GM10266 (cell line): ENCODE data around the gene PGR.

Source experiments
- DNase-seq: peaks from one replicate; pipeline ENCODE4 v3.0.0; 2012; ENCODE audit errors: extremely low spot score
- TF ChIP-seq, protein P1 (sequence below): IDR thresholded peaks from 2 replicates; pipeline ENCODE4 v1.5.1; 2012; ENCODE audit warnings: mild to moderate bottlenecking, low read depth; ENCODE audit not compliant: control insufficient read depth, insufficient read depth; ENCODE audit errors: missing control alignments

Gene PGR

DNA sequence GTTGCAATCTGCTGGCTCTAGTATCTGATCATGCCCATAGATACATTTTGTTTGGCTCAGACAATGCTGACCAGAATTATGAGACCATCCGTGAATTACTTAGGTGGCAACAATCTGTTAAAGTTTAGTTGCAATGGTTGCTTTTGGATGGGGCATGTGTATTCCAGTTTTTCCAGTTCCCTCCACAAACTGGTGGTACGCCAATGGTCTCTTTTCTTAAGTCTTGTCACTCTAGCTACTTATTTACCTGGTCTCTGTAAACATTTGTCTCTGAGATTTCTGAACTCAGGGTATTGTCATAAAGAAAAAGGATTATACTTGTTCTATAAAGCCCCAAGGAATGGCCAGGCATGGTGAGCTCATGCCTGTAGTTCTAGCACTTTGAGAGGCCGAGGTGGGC, 65.9 kb downstream of the PGR start:
- DNase-seq: no peak

DNA sequence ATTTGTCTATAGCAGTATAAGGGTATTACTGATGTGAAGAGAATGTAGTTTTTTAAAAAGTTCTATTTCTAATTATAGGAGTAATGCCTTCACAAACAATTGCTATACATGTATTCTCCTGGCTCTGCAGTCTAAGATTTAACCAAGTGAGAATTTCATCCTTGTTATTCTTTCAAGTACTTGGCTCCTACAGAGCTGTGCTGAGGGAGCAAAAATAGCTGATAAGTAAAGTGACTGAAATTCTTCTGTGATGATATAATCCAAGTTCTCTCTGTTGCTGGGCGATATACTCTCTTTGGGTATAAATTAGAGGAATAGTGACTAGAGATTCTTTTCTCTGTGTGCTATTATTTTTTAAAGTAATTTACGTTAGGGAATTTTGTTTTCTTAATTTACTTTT, 68.0 kb downstream of the PGR start:
- TF ChIP-seq, protein P1, sequence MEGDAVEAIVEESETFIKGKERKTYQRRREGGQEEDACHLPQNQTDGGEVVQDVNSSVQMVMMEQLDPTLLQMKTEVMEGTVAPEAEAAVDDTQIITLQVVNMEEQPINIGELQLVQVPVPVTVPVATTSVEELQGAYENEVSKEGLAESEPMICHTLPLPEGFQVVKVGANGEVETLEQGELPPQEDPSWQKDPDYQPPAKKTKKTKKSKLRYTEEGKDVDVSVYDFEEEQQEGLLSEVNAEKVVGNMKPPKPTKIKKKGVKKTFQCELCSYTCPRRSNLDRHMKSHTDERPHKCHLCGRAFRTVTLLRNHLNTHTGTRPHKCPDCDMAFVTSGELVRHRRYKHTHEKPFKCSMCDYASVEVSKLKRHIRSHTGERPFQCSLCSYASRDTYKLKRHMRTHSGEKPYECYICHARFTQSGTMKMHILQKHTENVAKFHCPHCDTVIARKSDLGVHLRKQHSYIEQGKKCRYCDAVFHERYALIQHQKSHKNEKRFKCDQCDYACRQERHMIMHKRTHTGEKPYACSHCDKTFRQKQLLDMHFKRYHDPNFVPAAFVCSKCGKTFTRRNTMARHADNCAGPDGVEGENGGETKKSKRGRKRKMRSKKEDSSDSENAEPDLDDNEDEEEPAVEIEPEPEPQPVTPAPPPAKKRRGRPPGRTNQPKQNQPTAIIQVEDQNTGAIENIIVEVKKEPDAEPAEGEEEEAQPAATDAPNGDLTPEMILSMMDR: no peak
- DNase-seq: no peak

More for the DNA sequence above, 65.9 kb downstream of the PGR start:
- TF ChIP-seq, protein P1: no peak

DNA sequence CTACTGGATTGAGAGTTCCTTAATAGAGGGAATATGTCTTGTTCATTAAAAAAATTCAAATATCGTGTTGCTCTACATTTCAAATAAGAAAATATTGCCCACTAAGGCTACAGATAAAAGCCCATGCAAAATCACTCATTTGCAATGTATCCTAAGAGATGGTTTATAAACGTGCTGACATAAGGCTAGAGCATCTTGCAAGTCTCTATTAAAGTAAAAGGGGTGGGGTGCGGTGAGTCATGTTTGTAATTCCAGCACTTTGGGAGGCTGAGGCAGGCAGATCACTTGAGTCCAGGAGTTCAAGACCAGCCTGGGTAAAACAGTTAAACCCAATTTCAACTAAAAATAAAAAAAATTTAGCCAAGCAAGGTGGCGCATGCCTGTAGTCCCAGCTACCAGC, 70.3 kb downstream of the PGR start:
- no peak for DNase-seq
- TF ChIP-seq, protein P1: no peak

DNA sequence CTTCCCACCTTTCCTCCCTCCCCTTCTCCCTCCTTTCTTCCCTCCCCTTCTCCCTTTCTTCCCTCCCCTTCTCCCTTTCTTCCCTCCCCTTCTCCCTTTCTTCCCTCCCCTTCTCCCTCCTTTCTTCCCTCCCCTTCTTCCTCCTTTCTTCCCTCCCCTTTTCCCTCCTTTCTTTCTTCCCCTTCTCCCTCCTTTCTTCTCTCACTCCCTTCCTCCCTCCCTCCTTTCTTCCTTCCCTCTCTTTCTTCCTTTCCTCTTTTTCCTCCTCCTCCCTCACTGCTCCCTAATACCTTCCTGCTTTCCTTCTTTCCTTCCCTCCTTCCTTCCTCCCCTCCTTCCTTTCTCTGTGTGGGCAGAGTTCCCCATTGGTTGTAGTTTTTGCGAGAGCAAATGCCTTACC, 76.1 kb downstream of the PGR start:
- no peak for DNase-seq
- TF ChIP-seq, protein P1: no peak

DNA sequence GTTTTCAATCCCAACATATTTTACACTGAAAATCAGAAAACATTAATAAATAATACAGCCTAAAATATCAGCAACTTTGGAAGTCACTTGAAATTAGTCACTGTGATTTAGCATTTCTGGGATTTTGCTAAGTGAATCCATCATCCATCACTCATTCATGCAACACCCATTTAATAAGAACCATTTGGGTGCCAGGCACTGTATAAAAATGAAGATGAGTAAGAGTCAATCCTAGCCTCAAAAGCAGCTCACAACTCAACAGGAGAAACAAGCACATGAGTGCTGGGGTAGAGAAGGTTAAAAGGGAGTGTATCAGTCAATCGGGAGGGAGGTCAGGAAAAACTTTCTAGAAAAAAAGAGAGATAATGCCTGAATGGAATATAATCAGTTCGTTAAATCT, 77.9 kb downstream of the PGR start:
- no peak for DNase-seq
- TF ChIP-seq, protein P1: no peak

DNA sequence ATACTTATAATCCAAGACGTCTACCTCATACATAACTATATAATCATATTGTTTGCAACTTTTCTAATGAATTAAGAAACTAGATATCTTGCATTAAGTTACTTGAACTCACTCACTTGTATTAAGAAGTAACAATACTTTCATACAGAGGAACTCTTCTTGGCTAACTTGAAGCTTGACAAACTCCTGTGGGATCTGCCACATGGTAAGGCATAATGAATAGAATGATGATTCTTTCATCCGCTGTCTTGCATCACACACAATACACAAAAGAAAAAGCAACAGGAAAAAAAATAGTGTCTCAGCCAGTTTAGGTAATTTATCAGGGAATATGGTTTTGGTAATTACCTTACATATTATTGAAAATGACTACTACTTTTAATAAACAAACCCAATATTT, 79.8 kb downstream of the PGR start:
- DNase-seq: no peak
- TF ChIP-seq, protein P1: no peak

DNA sequence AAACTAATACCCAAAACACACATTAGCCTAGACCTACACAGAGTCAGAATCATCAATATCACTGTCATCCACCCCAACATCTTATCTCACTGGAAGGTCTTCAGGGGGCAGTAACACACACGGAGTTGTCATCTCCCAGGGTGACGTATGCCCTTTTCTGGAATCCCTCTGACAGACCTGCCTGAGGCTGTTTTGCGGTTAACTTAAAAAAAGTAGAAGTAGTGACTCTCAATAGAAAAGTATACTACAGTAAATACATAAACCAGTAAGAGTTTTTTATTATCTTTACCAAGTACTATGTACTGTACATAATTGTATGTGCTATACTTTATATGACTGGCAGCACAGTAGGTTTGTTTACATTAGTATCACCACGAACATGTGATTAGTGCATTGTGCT, 80.5 kb downstream of the PGR start:
- TF ChIP-seq, protein P1: no peak
- no peak for DNase-seq
